ENCODE data around the gene PTPN11. TPM values are rescaled to one million over a fixed set of nuclear protein-coding genes. Genes with fewer than 3 reads are reported as not detected.
"Not testable (repeated sequence)": the region's sequence is repeated elsewhere in the genome, so short reads cannot be mapped to it uniquely, and the experiment has no call there.

PTPN11 gene
- total and polyA plus RNA-seq, 3 experiments from 2014 or later: 80.2 to 171 (median 163) TPM

DNA sequence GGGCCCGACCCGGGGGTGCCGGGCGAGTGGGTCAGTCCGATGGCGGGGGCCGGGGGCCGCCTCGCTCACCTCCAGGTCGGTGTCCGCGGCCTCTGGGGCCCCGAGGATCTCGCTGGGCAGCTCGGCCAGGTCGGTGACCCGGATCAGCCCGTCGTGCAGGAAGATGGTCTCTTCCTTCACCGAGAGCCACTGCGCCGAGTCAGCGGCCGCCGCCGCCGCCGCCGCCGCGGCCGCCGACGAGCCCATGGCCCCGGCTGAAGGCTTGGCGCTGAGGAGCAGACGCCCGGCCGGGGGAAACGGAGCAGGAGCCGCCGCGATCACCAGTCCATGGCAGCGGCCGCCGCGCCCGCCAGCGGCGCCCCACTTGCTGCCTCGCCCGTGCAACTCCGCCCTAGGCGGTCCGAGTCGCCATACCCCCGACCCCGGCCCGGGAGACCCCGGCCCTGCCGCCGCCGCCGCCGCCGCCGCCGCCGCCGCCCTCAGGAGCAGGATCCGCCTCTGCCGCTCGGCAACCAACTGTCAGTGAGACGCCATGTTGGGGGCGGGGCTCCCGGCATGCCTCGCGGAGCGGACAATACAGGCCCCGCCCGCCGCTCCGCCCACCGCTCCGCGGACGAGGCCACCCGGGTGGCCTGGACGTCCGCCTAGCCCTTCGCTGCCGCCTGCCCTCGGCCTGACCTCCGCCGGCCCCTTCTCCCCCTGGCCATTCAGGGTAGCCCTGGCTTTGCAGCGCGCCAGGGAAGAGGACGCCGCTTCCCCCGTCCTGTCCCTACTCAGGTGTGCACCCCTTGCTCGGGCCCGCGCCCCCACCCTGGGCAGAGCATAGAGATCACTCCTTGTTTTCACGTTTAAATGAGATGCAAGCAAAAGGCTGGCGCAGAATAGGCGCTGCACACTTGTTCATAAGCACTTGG lies 36.6 kb upstream of the PTPN11 start, which contains the start of gene HECTD4:
Gene HECTD4, minus strand, starts transcription at position 549 of the 914 bp plus-strand sequence. Its CDS starts 303 bp downstream, at position 246.
- Histone ChIP-seq H3K9me3 (ENCODE audit: low read length) (no peaks in the 10 kb centered on the region), H3K27ac (ENCODE audit: low read depth, low read length) (peak within 1 kb of the TSS; percentile 68), H3K4me1 (ENCODE audit: insufficient read depth, low read length) (peaks cover 16% of the 10 kb centered on the region), H3K4me3 (ENCODE audit: low read length) (peak within 1 kb of the TSS; percentile 79), H3K27me3 (ENCODE audit: insufficient read depth, low read length, poor library complexity, severe bottlenecking) (no peaks in the 10 kb centered on the region), H3K36me3 (ENCODE audit: insufficient read depth, low read length) (no peaks in the 10 kb centered on the region)
- H3K27me3 Mint-ChIP-seq: no peaks in the 10 kb centered on the region
- H3K4me3 Mint-ChIP-seq: peak within 1 kb of the TSS; percentile 89 to 100 (median 94)
- CTCF ChIA-PET: no interaction called here
- H3K27ac Mint-ChIP-seq: peak within 1 kb of the TSS; percentile 87 to 95 (median 92)
- POLR2A ChIA-PET: no interaction called here
- peaks cover 0 to 2% (median 0%) of the 10 kb centered on the region in 5 donors for H3K9me3 Mint-ChIP-seq
- DNase-seq: peak; percentile 85 to 94 (median 91)
- peaks cover 0 to 7% (median 0%) of the 10 kb centered on the region in 3 donors for H3K36me3 Mint-ChIP-seq
- peaks cover 23 to 29% (median 27%) of the 10 kb centered on the region in 3 donors for H3K4me1 Mint-ChIP-seq

DNA sequence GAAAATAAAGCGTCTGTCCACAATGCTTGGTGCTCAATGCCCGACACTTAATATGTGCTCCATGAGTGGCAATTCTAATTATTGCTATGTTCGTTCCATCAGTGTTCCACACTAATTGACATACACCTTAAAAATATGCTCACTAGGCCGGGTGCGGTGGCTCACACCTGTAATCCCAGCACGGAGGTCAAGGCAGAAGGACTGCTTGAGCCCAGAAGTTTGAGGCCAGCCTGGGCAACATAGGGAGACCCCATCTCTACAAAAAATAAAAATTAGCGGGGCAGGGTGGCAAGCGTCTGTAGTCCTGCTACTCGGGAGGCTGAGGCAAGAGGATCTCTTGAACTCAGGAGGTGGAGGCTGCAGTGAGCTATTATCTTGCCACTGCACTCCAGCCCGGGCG lies 35.9 kb upstream of the PTPN11 start:
- H3K4me3 Mint-ChIP-seq: peak overlapping the region; percentile 89 to 100 (median 94)
- H3K27me3 Mint-ChIP-seq: peaks cover 0 to 3% of the 10 kb centered on the region in 2 donors
- peaks cover 0 to 7% (median 0%) of the 10 kb centered on the region in 3 donors for H3K36me3 Mint-ChIP-seq
- H3K4me3 ChIP-seq (ENCODE audit: low read length): peak overlapping the region; percentile 79
- H3K27me3 ChIP-seq (ENCODE audit: insufficient read depth, low read length, poor library complexity, severe bottlenecking): no peaks in the 10 kb centered on the region
- peak overlapping the region; percentile 68 for H3K27ac ChIP-seq (ENCODE audit: low read depth, low read length)
- H3K4me1 Mint-ChIP-seq: peaks cover 27 to 32% (median 31%) of the 10 kb centered on the region in 3 donors
- peaks cover 0 to 2% (median 0%) of the 10 kb centered on the region in 5 donors for H3K9me3 Mint-ChIP-seq
- H3K9me3 ChIP-seq (ENCODE audit: low read length): no peaks in the 10 kb centered on the region
- POLR2A ChIA-PET: no interaction called here
- CTCF ChIA-PET: no interaction called here
- H3K27ac Mint-ChIP-seq: peak overlapping the region in 6 of 8 donors; percentile 60 to 92 (median 86)
- peaks cover 16% of the 10 kb centered on the region for H3K4me1 ChIP-seq (ENCODE audit: insufficient read depth, low read length)
- no peak for DNase-seq
- H3K36me3 ChIP-seq (ENCODE audit: insufficient read depth, low read length): no peaks in the 10 kb centered on the region

GRCh38 chr12:112386726-112387125 lies 32.0 kb upstream of the PTPN11 start:
- Histone ChIP-seq H3K27me3 (ENCODE audit: insufficient read depth, low read length, poor library complexity, severe bottlenecking) (no peaks in the 10 kb centered on the region), H3K4me3 (ENCODE audit: low read length) (no peak overlapping the region), H3K9me3 (ENCODE audit: low read length) (no peaks in the 10 kb centered on the region), H3K36me3 (ENCODE audit: insufficient read depth, low read length) (no peaks in the 10 kb centered on the region), H3K4me1 (ENCODE audit: insufficient read depth, low read length) (peaks cover 4% of the 10 kb centered on the region), H3K27ac (ENCODE audit: low read depth, low read length) (no peak overlapping the region)
- H3K27ac Mint-ChIP-seq: peak overlapping the region in 1 of 8 donors; percentile 79
- no peak for DNase-seq
- ChIA-PET CTCF (interaction anchor here (0.7 to 4.3 kb wide), 14 partner anchors 10 to 443 kb away, joined by 3 to 40 read pairs (median 4); partner anchors contain the start of genes ERP29 and TMEM116), POLR2A (no interaction called here)
- H3K4me3 Mint-ChIP-seq: peak overlapping the region in 1 of 7 donors; percentile 17
- peaks cover 0 to 6% of the 10 kb centered on the region in 2 donors for H3K27me3 Mint-ChIP-seq
- H3K4me1 Mint-ChIP-seq: peaks cover 8 to 13% (median 11%) of the 10 kb centered on the region in 3 donors
- peaks cover 0 to 3% (median 0%) of the 10 kb centered on the region in 3 donors for H3K36me3 Mint-ChIP-seq
- H3K9me3 Mint-ChIP-seq: no peaks in the 10 kb centered on the region

DNA sequence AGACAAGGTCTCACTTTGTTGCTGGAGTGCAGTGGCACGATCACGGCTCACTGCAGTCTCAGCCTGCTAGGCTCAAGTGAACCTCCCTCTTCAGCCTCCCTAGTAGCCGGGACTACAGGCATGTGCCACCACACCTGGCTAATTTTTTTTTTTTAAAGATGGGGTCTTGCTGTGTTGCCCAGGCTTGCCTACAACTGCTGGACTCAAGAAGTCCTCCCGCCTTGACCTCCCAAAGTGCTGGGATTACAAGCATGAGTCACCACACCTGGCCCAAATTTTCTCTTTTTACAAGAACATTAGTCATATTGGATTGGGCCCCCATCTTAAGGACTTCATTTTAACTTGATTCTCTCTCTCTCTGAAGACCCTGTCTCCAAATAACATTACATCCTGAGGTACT lies 29.5 kb upstream of the PTPN11 start:
- no peak overlapping the region for H3K27ac Mint-ChIP-seq

DNA sequence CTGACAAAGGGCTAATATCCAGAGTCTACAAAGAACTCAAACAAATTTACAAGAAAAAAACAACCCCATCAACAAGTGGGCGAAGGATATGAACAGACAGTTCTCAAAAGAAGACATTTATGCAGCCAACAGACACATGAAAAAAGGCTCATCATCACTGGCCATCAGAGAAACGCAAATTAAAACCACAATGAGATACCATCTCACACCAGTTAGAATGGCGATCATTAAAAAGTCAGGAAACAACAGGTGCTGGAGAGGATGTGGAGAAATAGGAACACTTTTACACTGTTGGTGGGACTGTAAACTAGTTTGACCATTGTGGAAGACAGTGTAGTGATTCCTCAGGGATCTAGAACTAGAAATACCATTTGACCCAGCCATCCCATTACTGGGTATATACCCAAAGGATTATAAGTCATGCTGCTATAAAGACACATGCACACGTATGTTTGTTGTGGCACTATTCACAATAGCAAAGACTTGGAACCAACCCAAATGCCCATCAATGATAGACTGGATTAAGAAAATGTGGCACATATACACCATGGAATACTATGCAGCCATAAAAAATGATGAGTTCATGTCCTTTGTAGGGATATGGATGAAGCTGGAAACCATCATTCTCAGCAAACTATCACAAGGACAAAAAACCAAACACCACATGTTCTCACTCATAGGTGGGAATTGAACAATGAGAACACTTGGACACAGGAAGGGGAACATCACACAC lies 28.7 kb upstream of the PTPN11 start:
- H3K27me3 Mint-ChIP-seq; POLR2A ChIA-PET; H3K36me3 ChIP-seq (ENCODE audit: insufficient read depth, low read length); H3K9me3 ChIP-seq (ENCODE audit: low read length); H3K4me1 Mint-ChIP-seq; H3K27ac ChIP-seq (ENCODE audit: low read depth, low read length); H3K4me1 ChIP-seq (ENCODE audit: insufficient read depth, low read length); H3K9me3 Mint-ChIP-seq; H3K36me3 Mint-ChIP-seq; H3K4me3 Mint-ChIP-seq; DNase-seq; H3K27me3 ChIP-seq (ENCODE audit: insufficient read depth, low read length, poor library complexity, severe bottlenecking); H3K27ac Mint-ChIP-seq; H3K4me3 ChIP-seq (ENCODE audit: low read length): not testable (repeated sequence)
- CTCF ChIA-PET: interaction anchor here (4.3 kb wide), 1 partner anchor 191 kb away, joined by 40 read pairs; no protein-coding TSS in a partner anchor

More for the DNA sequence above, 29.5 kb upstream of the PTPN11 start:
- CTCF ChIA-PET: interaction anchor here (4.3 kb wide), 1 partner anchor 190 kb away, joined by 40 read pairs; no protein-coding TSS in a partner anchor
- H3K36me3 ChIP-seq (ENCODE audit: insufficient read depth, low read length): no peaks in the 10 kb centered on the region
- peaks cover 5 to 7% (median 6%) of the 10 kb centered on the region in 3 donors for H3K4me1 Mint-ChIP-seq
- H3K27me3 Mint-ChIP-seq: peaks cover 0 to 6% of the 10 kb centered on the region in 2 donors
- H3K27me3 ChIP-seq (ENCODE audit: insufficient read depth, low read length, poor library complexity, severe bottlenecking): no peaks in the 10 kb centered on the region
- POLR2A ChIA-PET: no interaction called here
- H3K4me1 ChIP-seq (ENCODE audit: insufficient read depth, low read length): no peaks in the 10 kb centered on the region
- no peaks in the 10 kb centered on the region for H3K36me3 Mint-ChIP-seq
- DNase-seq: no peak
- no peak overlapping the region for H3K4me3 Mint-ChIP-seq
- H3K4me3 ChIP-seq (ENCODE audit: low read length): no peak overlapping the region
- H3K9me3 Mint-ChIP-seq: no peaks in the 10 kb centered on the region
- H3K9me3 ChIP-seq (ENCODE audit: low read length): no peaks in the 10 kb centered on the region
- no peak overlapping the region for H3K27ac ChIP-seq (ENCODE audit: low read depth, low read length)

DNA sequence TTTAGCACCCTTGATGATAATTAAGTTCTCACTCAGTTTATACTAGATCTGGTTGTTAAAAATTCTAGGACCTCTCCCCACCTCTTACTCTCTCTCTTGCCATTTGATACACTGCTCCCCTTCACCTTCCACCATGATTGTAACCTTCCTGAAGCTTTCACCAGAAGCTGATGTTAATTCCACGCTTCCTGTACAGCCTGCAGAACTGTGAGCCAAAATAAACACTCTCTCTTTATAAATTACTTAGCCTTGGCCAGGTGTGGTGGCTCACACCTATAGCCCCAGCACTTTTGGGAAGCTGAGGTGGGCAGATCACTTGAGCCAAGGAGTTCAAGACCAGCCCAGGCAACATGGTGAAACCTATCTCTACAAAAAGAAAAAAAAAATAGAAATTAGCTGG lies 25.4 kb upstream of the PTPN11 start:
- no peak overlapping the region for H3K4me3 ChIP-seq (ENCODE audit: low read length)
- Mint-ChIP-seq H3K36me3 (no peaks in the 10 kb centered on the region), H3K9me3 (no peaks in the 10 kb centered on the region), H3K4me1 (no peaks in the 10 kb centered on the region), H3K27me3 (peaks cover 0 to 7% of the 10 kb centered on the region in 2 donors), H3K27ac (no peak overlapping the region), H3K4me3 (no peak overlapping the region)
- CTCF ChIA-PET: interaction anchor here (1.6 kb wide), 1 partner anchor 18 kb away, joined by 3 read pairs; no protein-coding TSS in a partner anchor
- POLR2A ChIA-PET: no interaction called here
- no peak overlapping the region for H3K27ac ChIP-seq (ENCODE audit: low read depth, low read length)
- no peaks in the 10 kb centered on the region for H3K9me3 ChIP-seq (ENCODE audit: low read length)
- no peaks in the 10 kb centered on the region for H3K4me1 ChIP-seq (ENCODE audit: insufficient read depth, low read length)
- H3K36me3 ChIP-seq (ENCODE audit: insufficient read depth, low read length): no peaks in the 10 kb centered on the region
- DNase-seq: no peak
- no peaks in the 10 kb centered on the region for H3K27me3 ChIP-seq (ENCODE audit: insufficient read depth, low read length, poor library complexity, severe bottlenecking)

DNA sequence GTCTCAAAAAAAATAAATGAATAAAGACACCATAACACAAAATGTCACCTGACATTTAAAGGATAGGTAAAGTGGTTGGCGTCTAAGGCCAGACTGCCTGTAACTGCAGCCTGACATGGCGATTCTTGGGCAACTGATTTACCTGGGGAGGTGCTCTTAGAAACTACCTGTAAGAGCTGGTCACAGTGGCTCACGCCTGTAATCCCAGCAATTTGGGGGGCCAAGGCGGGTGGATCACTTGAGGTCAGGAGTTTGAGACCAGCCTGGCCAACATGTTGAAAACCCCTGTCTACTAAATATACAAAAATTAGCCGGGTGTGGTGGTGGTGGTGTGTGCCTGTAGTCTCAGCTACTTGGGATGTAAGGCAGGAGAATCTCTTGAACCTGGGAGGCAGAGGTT lies 17.7 kb upstream of the PTPN11 start:
- Histone ChIP-seq H3K9me3 (ENCODE audit: low read length) (no peaks in the 10 kb centered on the region), H3K27ac (ENCODE audit: low read depth, low read length) (no peak overlapping the region), H3K4me3 (ENCODE audit: low read length) (no peak overlapping the region), H3K36me3 (ENCODE audit: insufficient read depth, low read length) (peaks cover 18% of the 10 kb centered on the region), H3K27me3 (ENCODE audit: insufficient read depth, low read length, poor library complexity, severe bottlenecking) (no peaks in the 10 kb centered on the region), H3K4me1 (ENCODE audit: insufficient read depth, low read length) (no peaks in the 10 kb centered on the region)
- Mint-ChIP-seq H3K27me3 (peaks cover 0 to 4% of the 10 kb centered on the region in 2 donors), H3K9me3 (no peaks in the 10 kb centered on the region), H3K4me3 (no peak overlapping the region), H3K4me1 (peaks cover 0 to 7% (median 3%) of the 10 kb centered on the region in 3 donors), H3K36me3 (peaks cover 0 to 25% (median 4%) of the 10 kb centered on the region in 3 donors), H3K27ac (no peak overlapping the region)
- no peak for DNase-seq
- ChIA-PET CTCF (interaction anchor here (1.1 kb wide), 1 partner anchor 17 kb away, joined by 3 read pairs; the partner anchor contains the start of gene PTPN11), POLR2A (interaction anchor here (0.7 kb wide), 2 partner anchors 431 to 453 kb away, joined by 5 to 11 read pairs; no protein-coding TSS in a partner anchor)

Data from CD8-positive, alpha-beta memory T cell (primary cell).